ENCODE measurements around the gene SORL1.

DNA sequence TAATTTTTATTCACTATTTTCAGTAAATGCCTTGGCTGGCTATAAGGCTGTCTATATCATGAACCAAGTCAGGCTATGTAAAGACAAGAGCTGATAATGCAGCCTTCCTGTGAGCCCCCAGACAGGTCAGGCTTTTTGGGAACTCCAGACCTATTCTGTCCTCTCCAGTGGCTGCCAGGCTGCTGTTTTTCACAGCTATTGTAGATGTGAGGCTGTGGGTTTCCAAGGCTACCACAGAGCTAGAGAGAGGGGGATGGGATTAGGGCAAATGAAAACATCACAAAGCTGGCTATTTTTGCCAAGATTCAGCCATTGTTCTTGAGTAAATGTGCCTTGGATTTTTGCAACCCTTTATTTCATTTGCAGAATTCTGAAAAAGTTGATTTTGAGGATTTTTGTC lies 56.3 kb downstream of the SORL1 start:
- TF ChIP-seq, protein P1, sequence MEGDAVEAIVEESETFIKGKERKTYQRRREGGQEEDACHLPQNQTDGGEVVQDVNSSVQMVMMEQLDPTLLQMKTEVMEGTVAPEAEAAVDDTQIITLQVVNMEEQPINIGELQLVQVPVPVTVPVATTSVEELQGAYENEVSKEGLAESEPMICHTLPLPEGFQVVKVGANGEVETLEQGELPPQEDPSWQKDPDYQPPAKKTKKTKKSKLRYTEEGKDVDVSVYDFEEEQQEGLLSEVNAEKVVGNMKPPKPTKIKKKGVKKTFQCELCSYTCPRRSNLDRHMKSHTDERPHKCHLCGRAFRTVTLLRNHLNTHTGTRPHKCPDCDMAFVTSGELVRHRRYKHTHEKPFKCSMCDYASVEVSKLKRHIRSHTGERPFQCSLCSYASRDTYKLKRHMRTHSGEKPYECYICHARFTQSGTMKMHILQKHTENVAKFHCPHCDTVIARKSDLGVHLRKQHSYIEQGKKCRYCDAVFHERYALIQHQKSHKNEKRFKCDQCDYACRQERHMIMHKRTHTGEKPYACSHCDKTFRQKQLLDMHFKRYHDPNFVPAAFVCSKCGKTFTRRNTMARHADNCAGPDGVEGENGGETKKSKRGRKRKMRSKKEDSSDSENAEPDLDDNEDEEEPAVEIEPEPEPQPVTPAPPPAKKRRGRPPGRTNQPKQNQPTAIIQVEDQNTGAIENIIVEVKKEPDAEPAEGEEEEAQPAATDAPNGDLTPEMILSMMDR (IDR thresholded peaks at IDR 0.05; ENCODE audit: low read length): no peak
- no peak for TF ChIP-seq EZH2 (IDR thresholded peaks at IDR 0.05; ENCODE audit: borderline replicate concordance, low read length)
